ENCODE data around the gene PRKCE. TPM values are rescaled to one million over a fixed set of nuclear protein-coding genes. Genes with fewer than 3 reads are reported as not detected.
A peak's percentile ranks its signal among the peaks of the same experiment; 100 is the strongest.

Gene PRKCE
- total RNA-seq, 1 donor from 2014 or later = 21.0 TPM

GRCh38 chr2:45909171-45909565 lies 257.7 kb downstream of the PRKCE start:
- Histone ChIP-seq H3K36me3 (ENCODE audit: control insufficient read depth, insufficient read depth, low read length) (no peaks in the 10 kb centered on the region), H3K4me3 (ENCODE audit: low read depth, low read length) (no peak overlapping the region), H3K27me3 (ENCODE audit: control insufficient read depth, insufficient read depth, low read length) (no peaks in the 10 kb centered on the region)
- no peak for TF ChIP-seq CTCF (IDR thresholded peaks at IDR 0.05; ENCODE audit: insufficient read depth, low read length, poor library complexity, severe bottlenecking)
- no peak for DNase-seq (ENCODE audit: low read depth)

GRCh38 chr2:45909677-45910191 lies 258.3 kb downstream of the PRKCE start:
- Histone ChIP-seq H3K4me3 (ENCODE audit: low read depth, low read length) (no peak overlapping the region), H3K27me3 (ENCODE audit: control insufficient read depth, insufficient read depth, low read length) (no peaks in the 10 kb centered on the region), H3K36me3 (ENCODE audit: control insufficient read depth, insufficient read depth, low read length) (no peaks in the 10 kb centered on the region)
- no peak for TF ChIP-seq CTCF (IDR thresholded peaks at IDR 0.05; ENCODE audit: insufficient read depth, low read length, poor library complexity, severe bottlenecking)
- DNase-seq (ENCODE audit: low read depth) = peak; percentile 34

GRCh38 chr2:45910473-45911060 lies 259.1 kb downstream of the PRKCE start:
- Histone ChIP-seq H3K4me3 (ENCODE audit: low read depth, low read length) (no peak overlapping the region), H3K36me3 (ENCODE audit: control insufficient read depth, insufficient read depth, low read length) (no peaks in the 10 kb centered on the region), H3K27me3 (ENCODE audit: control insufficient read depth, insufficient read depth, low read length) (no peaks in the 10 kb centered on the region)
- TF ChIP-seq CTCF (IDR thresholded peaks at IDR 0.05; ENCODE audit: insufficient read depth, low read length, poor library complexity, severe bottlenecking) = no peak
- no peak for DNase-seq (ENCODE audit: low read depth)

GRCh38 chr2:45911538-45911937 lies 260.1 kb downstream of the PRKCE start:
- H3K4me3 ChIP-seq (ENCODE audit: low read depth, low read length) = no peak overlapping the region
- H3K36me3 ChIP-seq (ENCODE audit: control insufficient read depth, insufficient read depth, low read length) = no peaks in the 10 kb centered on the region
- no peak for TF ChIP-seq CTCF (IDR thresholded peaks at IDR 0.05; ENCODE audit: insufficient read depth, low read length, poor library complexity, severe bottlenecking)
- no peaks in the 10 kb centered on the region for H3K27me3 ChIP-seq (ENCODE audit: control insufficient read depth, insufficient read depth, low read length)
- no peak for DNase-seq (ENCODE audit: low read depth)

GRCh38 chr2:45912109-45912508 lies 260.6 kb downstream of the PRKCE start:
- Histone ChIP-seq H3K36me3 (ENCODE audit: control insufficient read depth, insufficient read depth, low read length) (no peaks in the 10 kb centered on the region), H3K27me3 (ENCODE audit: control insufficient read depth, insufficient read depth, low read length) (no peaks in the 10 kb centered on the region), H3K4me3 (ENCODE audit: low read depth, low read length) (no peak overlapping the region)
- TF ChIP-seq CTCF (IDR thresholded peaks at IDR 0.05; ENCODE audit: insufficient read depth, low read length, poor library complexity, severe bottlenecking) = no peak
- DNase-seq (ENCODE audit: low read depth) = no peak

- Histone ChIP-seq H3K36me3 (ENCODE audit: control insufficient read depth, insufficient read depth, low read length) (no peaks in the 10 kb centered on the region), H3K4me3 (ENCODE audit: low read depth, low read length) (no peak overlapping the region), H3K27me3 (ENCODE audit: control insufficient read depth, insufficient read depth, low read length) (no peaks in the 10 kb centered on the region)
- DNase-seq (ENCODE audit: low read depth) = no peak
- no peak for TF ChIP-seq CTCF (IDR thresholded peaks at IDR 0.05; ENCODE audit: insufficient read depth, low read length, poor library complexity, severe bottlenecking)
Measured at GRCh38 chr2:45913539-45913938, 262.1 kb downstream of the PRKCE start.
